ENCODE data around the gene POLR1E. TPM values are rescaled to one million over a fixed set of nuclear protein-coding genes. Genes with fewer than 3 reads are reported as not detected.

Gene POLR1E
- total and polyA plus RNA-seq, 9 of the 15 experiments (the other 6 are each of a cell fraction or from before 2014, with no cell fraction given) = 18.9 to 102 (median 74.4) TPM

DNA sequence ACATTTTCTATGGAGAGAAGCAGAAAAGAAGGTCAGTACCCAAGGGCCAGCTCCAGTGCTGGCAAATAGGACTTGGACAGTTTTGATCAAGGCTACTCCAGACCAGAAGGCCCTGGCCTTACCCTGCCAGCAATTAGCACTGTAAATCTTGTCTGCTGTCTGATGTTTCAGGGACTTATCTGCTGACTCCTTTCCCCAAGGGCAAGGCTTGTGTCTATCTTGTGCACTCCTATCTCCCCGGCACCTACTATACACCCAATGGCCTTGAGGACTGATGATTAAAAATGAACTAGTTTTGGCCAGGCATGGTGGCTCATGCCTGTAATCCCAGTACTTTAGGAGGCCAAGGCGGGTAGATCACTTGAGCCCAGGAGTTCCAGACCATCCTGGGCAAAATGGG lies 37.2 kb downstream of the POLR1E start:
- DNase-seq (ENCODE audit: extremely low read depth in 1 of 4, low spot score in 3 of 4) (peak in 2 of 4 experiments; percentile 35 to 43), ATAC-seq (peak; percentile 68), FAIRE-seq (no peak)
- H3K36me3 ChIP-seq (ENCODE audit: control insufficient read depth, insufficient read depth, low read length) = peaks cover 43% of the 10 kb centered on the region; the same call in 2 of the 3 replicates
- intact Hi-C loops (cut with micrococcal nuclease) (no loop called here), in situ Hi-C loops (cut with MboI) (no loop called here)
- ChIA-PET CTCF (ENCODE audit: low intra/inter-chr PET ratio) (interaction anchor here (0.5 kb wide), 1 partner anchor 848 kb away, joined by 3 read pairs; no protein-coding TSS in a partner anchor), POLR2A (interaction anchor here (0.7 to 2.9 kb wide), 3 partner anchors 11 to 37 kb away, joined by 3 to 12 read pairs (median 4); no protein-coding TSS in a partner anchor)
- H3K4me3 ChIP-seq = no peak overlapping the region
- 47% methylated on average over 2 of the region's 2 CpGs for WGBS (ENCODE audit: insufficient coverage, low coverage, missing lambda C conversion rate)
- H4K20me1 ChIP-seq (replicated peaks; ENCODE audit: control insufficient read depth, insufficient read depth, low read length) = 0 out of 2 replicates have a peak, but pooled peaks cover 6% of the 10 kb centered on the region
- peak overlapping the region in 1 of 2 experiments; percentile 48; a peak in 1 of 4 replicates for H3K9ac ChIP-seq (ENCODE audit: insufficient read depth in 1 of 2, low read depth in 2 of 2, low read length in 2 of 2)
- H3K27me3 ChIP-seq (ENCODE audit: control insufficient read depth in 2 of 2, insufficient read depth in 2 of 2, low read length in 2 of 2) = no peaks in the 10 kb centered on the region
- no peak overlapping the region for H3K27ac ChIP-seq (ENCODE audit: extremely low read depth, low read depth, low read length)
- H3K9me1 ChIP-seq (ENCODE audit: control insufficient read depth, insufficient read depth, low read length) = no peaks in the 10 kb centered on the region
- H3K9me3 ChIP-seq (replicated peaks; ENCODE audit: control insufficient read depth, insufficient read depth, low read depth, low read length) = no peaks in the 10 kb centered on the region
- H3K79me2 ChIP-seq (ENCODE audit: control insufficient read depth, insufficient read depth, low read length) = no peaks in the 10 kb centered on the region
- H3K4me1 ChIP-seq (replicated peaks in 1 of 2; ENCODE audit: control insufficient read depth in 2 of 2, insufficient read depth in 2 of 2, low read length in 2 of 2) = no peaks in the 10 kb centered on the region
- BruUV-seq (replicated peaks) = no TSS peak
- H2AFZ ChIP-seq (ENCODE audit: low read depth, low read length) = no peak overlapping the region
- H3K4me2 ChIP-seq (ENCODE audit: insufficient read depth, low read length) = no peak overlapping the region
- TF ChIP-seq TRIM24 (IDR thresholded peaks at IDR 0.05) (0 out of 4 replicates have a peak, but pooled peaks of 1 of the 2 experiments have one; percentile 51), MTA2 (IDR thresholded peaks at IDR 0.05; ENCODE audit: low read depth) (peak; percentile 63; the same call in 1 of the 2 replicates), MEIS2 (IDR thresholded peaks at IDR 0.05; ENCODE audit: partially characterized antibody) (peak; percentile 88), CREB1 (IDR thresholded peaks at IDR 0.05) (no peak), CREB1 (CRISPR knock-in tag; IDR thresholded peaks at IDR 0.05) (no peak), HOXB6 (CRISPR knock-in tag; IDR thresholded peaks at IDR 0.05; ENCODE audit: borderline replicate concordance) (no peak), CBFA2T2 (conservative IDR thresholded peaks at IDR 0.05) (peak; percentile 81), RBBP5 (IDR thresholded peaks at IDR 0.05; ENCODE audit: borderline replicate concordance, insufficient read depth, low read length, poor library complexity, severe bottlenecking) (no peak), TEAD4 (IDR thresholded peaks at IDR 0.05; ENCODE audit: low read length) (peak; percentile 59; the same call in 1 of the 2 replicates), TEAD4 (CRISPR knock-in tag; IDR thresholded peaks at IDR 0.05; ENCODE audit: borderline replicate concordance) (no peak), SMARCA4 (IDR thresholded peaks at IDR 0.05) (0 out of 2 replicates have a peak, but pooled peaks have one; percentile 33), CBFA2T3 (IDR thresholded peaks at IDR 0.05) (peak; percentile 89), SMAD4 (CRISPR knock-in tag; conservative IDR thresholded peaks at IDR 0.05) (0 out of 2 replicates have a peak, but pooled peaks have one; percentile 53)
- TF ChIP-seq, protein P1, sequence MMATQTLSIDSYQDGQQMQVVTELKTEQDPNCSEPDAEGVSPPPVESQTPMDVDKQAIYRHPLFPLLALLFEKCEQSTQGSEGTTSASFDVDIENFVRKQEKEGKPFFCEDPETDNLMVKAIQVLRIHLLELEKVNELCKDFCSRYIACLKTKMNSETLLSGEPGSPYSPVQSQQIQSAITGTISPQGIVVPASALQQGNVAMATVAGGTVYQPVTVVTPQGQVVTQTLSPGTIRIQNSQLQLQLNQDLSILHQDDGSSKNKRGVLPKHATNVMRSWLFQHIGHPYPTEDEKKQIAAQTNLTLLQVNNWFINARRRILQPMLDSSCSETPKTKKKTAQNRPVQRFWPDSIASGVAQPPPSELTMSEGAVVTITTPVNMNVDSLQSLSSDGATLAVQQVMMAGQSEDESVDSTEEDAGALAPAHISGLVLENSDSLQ (IDR thresholded peaks at IDR 0.05) = peak; percentile 39; the same call in 1 of the 2 replicates
- TF ChIP-seq, protein P2, sequence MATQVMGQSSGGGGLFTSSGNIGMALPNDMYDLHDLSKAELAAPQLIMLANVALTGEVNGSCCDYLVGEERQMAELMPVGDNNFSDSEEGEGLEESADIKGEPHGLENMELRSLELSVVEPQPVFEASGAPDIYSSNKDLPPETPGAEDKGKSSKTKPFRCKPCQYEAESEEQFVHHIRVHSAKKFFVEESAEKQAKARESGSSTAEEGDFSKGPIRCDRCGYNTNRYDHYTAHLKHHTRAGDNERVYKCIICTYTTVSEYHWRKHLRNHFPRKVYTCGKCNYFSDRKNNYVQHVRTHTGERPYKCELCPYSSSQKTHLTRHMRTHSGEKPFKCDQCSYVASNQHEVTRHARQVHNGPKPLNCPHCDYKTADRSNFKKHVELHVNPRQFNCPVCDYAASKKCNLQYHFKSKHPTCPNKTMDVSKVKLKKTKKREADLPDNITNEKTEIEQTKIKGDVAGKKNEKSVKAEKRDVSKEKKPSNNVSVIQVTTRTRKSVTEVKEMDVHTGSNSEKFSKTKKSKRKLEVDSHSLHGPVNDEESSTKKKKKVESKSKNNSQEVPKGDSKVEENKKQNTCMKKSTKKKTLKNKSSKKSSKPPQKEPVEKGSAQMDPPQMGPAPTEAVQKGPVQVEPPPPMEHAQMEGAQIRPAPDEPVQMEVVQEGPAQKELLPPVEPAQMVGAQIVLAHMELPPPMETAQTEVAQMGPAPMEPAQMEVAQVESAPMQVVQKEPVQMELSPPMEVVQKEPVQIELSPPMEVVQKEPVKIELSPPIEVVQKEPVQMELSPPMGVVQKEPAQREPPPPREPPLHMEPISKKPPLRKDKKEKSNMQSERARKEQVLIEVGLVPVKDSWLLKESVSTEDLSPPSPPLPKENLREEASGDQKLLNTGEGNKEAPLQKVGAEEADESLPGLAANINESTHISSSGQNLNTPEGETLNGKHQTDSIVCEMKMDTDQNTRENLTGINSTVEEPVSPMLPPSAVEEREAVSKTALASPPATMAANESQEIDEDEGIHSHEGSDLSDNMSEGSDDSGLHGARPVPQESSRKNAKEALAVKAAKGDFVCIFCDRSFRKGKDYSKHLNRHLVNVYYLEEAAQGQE (IDR thresholded peaks at IDR 0.05; ENCODE audit: borderline replicate concordance) = peak; percentile 11; the same call in 1 of the 2 replicates
- TF ChIP-seq, protein P2 (CRISPR knock-in tag; IDR thresholded peaks at IDR 0.05; ENCODE audit: low read depth) = no peak

Data from K562 (cell line).